HL-60/S4 (cell line): ENCODE data around the gene SEMA4F.

Experiments
- in situ Hi-C: fragments of 300-500 bp; cut with MboI; formaldehyde crosslinking; loops from 2 replicates; pipeline ENCODE4 v1.14.3; 2022; ENCODE audit warnings: low sequenced_read_pairs

SEMA4F gene

DNA sequence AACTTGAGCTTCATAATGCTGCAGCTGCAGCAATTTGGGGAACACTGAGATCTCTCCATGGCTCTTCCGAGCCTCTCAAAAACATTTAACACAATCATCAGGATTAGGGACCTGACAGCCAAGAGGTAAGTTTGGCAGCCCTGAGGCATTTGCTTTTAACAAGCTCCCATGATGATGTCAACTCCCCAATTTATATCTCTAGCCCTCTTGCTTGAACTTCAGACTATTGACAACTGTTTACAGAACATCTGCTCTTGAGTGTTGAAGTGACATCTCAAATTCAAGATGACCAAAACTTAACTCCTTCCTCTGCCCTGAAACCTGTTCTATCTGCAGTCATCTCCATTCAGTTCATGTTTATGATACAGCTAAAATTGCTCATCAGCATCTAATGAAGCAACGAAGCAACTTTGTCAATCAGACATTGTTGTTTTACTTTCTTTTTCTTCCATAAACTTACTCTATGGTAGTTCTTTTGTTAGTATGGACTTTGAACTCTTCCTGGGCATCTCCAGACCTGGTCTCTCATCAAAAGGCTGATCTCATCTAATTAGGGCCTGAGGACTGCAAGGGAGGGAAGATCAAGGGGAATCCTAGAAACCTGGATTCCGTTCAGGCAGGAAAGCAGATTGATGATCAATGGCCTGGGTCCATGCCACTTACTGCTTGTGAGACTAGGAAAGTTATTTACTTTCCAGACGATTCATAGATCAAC lies 48.1 kb downstream of the SEMA4F start:
- in situ Hi-C loops: loop anchor here (10.0 kb wide), 1 partner anchor 173 kb away; no protein-coding TSS in a partner anchor

DNA sequence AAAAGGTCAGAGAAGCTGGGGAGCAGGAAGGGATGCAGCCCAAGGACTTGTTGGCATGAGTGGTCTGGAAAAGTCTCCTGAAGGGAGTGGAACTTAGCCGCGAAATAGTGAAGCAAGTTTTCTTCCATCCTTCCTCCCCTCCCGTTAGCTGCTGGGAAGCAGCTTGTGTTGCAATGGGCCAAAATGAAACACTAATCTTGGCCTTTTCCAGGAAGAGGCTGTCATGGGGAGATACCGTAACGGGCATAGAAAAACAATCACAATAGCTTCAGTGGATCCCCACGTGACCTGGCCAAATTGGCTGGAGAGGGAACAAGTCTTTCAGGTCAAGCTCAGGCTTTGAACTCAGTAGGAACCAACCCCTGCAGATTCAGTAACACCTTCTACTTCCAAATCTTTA lies 49.3 kb downstream of the SEMA4F start:
- in situ Hi-C loops: loop anchor here (10.0 kb wide), 1 partner anchor 171 kb away; no protein-coding TSS in a partner anchor

DNA sequence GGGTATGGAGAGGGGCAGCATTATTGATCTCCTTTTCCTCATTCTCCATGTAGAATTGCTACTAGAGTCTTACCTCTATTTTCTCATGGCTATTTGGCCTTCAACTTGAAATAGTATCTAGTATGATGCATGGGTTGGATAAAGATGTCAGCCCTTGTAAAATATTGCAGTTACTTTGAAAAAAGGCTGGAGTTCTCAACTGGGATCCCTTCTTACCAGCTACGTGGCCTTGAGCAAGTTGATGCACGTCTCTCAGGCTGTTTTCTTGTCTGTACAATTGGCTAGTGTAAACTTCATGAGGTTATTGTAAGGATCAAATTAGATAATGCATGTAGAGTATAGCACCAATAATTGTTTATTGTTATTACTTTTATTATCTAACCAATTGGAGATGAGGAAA lies 50.2 kb downstream of the SEMA4F start:
- in situ Hi-C loops: loop anchor here (10.0 kb wide), 1 partner anchor 171 kb away; no protein-coding TSS in a partner anchor

DNA sequence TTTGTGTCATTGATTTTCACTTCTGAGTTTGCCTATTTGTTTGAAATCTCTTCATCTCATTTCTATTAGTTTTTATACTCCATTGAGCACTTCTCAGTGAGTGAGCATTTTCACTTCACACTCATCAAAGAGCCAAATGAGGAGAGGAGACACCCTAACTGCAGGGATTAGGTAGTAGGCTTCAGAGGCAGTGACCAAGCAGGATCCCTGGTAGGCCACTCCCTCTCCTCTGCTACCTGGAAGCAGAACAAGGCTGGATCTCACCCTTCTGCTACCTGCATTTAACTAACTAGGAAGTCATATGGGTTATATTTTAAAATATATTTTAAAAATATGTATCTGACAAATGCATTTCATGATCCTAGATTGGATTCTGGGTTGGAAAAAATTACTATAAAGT lies 52.7 kb downstream of the SEMA4F start:
- in situ Hi-C loops: loop anchor here (10.0 kb wide), 1 partner anchor 168 kb away; no protein-coding TSS in a partner anchor

DNA sequence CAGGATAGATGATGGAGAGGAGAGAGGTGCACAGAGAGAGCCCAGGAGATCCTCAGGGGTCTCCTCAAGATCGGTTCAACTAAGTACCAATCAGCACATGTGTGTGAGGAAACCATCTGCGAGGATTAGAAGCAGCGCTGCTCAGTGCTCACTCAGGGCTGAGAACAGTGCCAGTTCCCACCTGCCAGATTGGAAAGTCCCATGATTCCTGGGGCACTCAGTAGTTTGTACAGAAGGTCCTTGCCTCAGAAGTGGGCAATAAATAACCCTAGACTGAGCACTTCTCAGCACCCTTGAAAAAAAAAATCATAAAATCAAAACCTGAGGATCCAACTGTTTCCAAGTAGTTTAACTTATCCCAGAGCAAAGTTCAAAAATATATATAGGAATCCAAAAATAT lies 53.8 kb downstream of the SEMA4F start:
- in situ Hi-C loops: loop anchor here (10.0 kb wide), 1 partner anchor 167 kb away; no protein-coding TSS in a partner anchor

DNA sequence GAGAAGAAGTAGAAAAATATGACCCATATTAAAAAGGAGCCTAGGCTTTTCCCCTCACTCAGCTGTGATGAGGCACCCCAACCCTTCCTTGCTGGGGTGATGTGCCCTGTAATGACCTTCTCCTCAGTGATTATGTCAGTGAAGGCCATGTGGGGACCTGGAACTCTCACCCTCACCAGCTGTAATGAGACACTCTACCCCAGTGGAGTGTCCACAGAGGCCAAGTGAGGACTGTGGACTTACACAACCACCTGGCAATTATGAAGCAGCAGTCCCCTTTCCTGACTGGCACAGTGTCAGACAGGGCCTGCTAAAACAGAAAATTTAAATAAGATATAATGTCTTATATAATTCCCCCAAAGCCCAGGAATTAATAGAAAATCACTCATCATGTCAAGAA lies 54.2 kb downstream of the SEMA4F start:
- in situ Hi-C loops: loop anchor here (10.0 kb wide), 1 partner anchor 167 kb away; no protein-coding TSS in a partner anchor

DNA sequence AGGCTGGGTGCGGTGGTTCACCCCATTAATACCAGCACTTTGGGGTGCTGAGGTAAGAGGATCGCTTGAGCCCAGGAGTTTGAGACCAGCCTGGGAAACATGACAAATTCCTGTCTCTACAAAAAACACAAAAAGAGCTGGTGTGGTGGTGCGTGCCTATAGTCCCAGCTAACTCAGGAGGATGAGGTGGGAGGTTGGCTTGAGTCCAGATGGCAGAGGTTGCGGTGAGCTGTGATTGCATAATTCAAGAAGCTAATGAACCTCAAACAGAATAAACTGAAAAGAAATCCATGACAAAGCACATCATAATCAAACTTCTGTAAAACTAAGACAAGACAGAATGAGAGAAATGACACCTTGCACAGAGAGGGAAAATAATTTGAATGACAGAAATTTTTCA lies 54.8 kb downstream of the SEMA4F start:
- in situ Hi-C loops: loop anchor here (10.0 kb wide), 1 partner anchor 166 kb away; no protein-coding TSS in a partner anchor

DNA sequence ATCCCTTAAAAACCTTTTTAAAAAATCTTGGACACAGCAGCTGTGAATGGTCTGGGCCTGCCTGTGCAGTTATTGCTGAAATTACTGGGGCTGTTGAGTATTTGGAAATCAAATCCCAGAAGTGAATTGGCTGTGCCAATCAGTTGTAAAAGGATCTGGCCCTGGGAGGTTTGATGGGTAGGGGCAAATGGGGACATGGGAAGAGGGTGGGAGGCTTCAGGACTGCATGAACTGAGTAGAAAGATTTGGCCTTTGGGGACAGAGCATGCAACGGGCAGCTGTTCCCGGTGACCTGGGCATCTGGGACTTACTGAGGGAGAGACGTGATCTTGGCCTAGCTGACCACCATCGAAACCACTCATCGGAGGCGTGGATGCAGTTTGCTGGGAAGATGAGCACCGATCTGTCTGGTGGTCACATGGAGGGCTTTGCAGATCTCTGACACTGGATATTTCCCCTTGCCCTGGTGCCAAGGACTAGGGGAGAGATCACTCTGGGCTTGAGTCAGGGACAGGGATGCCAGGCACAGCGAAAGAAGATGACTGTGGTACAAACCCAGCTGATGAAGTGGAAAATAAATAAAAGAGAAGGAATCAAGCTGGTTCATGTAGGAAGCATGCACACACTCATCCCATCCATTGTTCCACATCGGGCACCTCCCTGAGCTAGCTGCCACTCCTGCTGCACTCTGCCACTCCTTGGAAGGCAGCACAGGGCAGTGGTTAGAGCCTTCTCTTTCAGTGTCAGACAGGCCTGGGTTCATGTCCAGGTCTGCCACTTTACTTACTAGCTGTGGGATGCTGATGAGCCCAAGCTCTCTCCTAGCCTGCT lies 58.4 kb downstream of the SEMA4F start:
- in situ Hi-C loops: no loop called here

DNA sequence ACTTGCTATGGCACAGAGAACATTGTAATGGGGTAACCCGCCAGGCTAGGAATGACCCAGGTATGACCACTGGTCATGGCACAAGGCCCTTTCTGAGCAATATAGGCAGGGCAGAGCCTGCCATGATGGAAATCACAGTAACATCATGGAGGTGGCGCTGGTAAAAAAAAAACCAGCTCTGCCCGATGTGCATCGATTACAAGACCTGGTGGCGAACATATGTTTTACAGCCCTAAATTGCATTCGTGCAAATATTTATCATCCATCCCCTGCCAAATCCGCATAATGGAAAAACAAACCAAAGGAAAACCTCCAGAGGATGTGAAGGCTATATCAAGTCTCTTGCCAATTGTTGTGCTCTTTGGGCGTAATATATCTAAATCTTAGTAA lies 60.6 kb downstream of the SEMA4F start:
- in situ Hi-C loops: no loop called here

DNA sequence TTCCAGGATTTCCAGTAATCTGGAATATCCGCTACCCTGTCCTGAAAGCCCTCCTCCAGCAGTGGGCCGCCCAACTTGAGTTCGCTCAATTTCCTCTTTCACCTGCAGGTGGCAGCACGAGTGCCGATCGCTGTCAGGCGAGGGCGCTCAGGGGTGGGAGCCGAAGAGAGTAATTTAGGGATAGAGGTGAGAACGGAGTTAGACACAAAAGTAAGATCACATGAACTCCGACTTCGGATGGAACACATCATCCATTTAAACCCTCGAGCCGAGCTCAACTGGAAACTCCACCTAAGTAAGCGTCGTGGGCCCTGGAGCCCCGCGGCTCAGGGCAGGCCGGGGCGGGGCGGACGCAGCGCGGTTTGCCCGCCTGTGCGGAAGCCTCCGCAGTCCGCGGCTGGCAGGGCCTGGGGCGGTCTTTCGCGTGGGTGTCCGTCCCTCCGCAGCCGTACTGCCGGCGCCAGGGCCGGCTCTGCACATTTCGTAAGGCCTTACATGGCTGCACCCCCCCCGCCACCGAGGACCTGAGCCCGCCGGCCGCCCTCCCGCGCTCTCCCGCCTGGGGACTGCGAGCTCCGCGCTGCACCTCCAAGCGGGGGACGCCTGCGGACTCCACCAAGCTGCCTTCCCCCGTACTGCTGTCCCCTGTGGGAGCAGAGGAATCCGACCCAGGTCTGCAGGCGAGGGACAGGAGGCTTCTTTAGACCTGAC lies 61.2 kb downstream of the SEMA4F start:
- in situ Hi-C loops: no loop called here

DNA sequence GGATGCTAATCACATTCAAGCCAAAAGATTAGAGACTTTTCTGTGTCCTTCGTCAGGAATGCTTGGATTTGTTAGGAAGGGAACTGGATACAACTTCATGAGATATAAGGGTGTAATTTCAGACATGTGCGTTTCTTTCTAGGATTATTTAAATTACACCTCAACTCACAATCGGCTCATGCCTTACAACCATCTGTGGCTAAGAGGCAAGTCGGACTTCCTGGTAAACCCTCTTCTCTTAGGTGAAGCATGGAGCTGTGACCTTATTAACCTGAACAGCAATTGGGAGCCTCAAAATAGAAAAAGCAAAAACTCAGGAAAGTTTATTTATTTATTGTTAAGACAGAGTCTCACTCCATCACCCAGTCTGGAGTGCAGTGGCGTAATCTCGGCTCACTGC lies 61.8 kb downstream of the SEMA4F start:
- in situ Hi-C loops: no loop called here

DNA sequence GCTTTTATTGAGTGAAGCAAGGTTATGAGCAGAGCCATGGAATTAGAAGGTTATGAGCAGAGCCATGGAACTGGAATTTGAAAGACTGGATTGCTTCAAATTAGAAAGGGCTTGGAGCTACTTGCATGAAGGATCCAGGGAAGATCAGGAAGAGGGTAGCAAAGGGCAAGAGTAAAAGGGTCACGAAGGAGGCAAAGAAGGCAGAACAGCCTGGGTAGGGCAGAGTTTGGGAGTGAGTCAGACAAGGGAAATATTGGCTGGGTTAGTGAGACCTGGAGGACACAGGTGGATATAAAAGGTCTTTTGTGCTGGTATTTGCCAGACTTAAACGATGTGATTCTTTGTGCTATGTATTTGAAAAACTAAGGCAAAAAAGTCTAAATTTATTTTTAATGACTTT lies 65.0 kb downstream of the SEMA4F start:
- in situ Hi-C loops: no loop called here

DNA sequence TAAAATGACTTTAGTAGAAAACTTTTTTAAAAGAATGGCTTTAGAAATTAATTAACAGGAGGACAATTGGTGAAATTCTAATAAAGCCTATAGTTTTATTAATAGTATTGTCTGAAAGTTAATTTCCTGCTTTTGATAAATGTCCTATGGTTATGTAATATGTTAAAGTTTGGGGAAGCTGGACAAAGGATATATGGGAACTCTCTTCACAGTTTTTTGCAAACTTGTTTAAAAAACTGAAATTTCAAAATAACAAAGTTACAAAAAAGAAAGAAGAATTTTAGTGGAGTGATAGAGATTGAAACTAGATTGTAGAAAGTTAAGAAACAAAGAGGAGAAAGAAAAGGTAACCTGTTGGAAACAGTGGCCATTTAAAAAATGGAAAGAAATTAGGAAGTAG lies 67.3 kb downstream of the SEMA4F start:
- in situ Hi-C loops: no loop called here

DNA sequence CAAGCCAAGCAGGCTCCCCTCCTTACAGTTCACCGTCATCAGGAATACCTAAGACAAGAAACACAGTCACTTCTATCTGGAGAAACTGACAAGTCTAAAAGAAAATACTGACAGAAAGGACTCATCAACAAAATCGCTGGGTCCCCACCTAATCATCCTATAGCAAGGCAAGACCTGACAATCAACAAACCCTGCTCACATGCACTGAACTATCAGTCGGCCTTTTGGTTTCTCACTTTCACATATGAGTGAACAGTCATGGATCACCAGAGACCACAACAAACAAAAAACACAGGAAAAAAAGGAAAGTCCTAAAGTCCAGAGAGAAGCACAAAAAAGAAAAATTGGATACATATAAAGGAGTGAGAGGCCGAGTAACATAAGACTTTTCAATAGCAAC lies 70.4 kb downstream of the SEMA4F start:
- in situ Hi-C loops: no loop called here

DNA sequence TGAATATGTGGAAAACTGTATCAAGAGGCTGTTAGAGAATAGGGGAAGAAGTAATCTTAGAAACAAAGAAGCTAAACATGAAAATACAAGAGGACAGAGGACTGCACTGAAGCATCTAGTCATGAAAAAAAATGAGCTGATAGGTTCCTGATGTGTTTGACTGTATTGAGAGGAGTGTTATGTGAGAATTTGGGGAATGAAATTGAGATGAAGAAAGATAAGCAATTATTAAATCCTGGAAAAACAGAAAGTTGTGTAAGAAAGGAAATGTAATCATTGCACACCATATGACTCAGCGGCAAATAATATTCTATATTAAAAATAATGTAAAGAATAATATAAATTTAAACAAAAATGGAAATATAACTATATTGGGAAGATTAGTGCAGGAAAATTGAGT lies 71.2 kb downstream of the SEMA4F start:
- in situ Hi-C loops: no loop called here

DNA sequence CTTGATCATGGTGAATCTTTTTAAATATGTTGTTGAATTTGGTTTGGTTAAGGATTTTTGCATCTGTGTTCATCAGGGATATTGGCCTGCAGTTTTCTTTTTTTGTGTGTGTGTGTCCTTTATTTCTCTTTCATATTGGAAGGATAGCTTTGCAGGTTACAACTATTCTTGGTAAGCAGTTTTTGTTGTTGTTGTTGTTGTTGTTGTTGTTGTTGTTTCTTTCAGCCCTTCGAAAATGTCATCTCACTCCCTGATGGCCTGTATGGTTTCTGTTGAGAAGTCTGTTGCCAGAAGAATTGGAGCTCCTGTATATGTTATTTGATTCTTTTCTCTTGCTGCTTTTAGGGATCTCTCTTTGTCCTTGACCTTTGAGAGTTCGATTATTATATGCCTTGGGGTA lies 74.8 kb downstream of the SEMA4F start:
- in situ Hi-C loops: no loop called here

DNA sequence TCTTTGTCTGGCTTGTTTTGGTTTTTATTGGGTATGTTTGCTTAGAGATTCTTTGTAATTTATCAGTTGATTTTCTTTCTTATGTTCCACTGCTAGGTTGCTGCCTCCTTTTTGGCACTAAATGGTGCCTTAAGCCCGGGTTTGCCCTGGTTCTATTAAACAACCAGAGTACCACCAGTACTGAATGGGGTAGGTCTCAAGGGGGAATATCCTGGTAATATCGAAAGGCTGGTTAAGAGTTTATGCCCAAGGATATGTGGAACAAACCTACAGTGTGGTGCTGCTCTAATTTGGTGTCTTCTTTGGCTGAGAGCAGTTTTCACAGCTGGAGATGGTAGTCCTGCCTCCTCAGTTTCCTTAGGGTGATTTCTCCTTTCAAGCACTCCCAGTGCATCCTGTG lies 76.5 kb downstream of the SEMA4F start:
- in situ Hi-C loops: no loop called here
